IPS-18a (cell line): Measurements from ENCODE around the gene PRPF8.

Source experiments
- H3K27ac ChIP-seq: one replicate; pipeline ENCODE4 v1.5.1; 2013; ENCODE audit warnings: low read length
- H3K27me3 ChIP-seq: one replicate; pipeline ENCODE4 v1.6.1; 2013; ENCODE audit warnings: mild to moderate bottlenecking, low read length; ENCODE audit not compliant: control insufficient read depth, insufficient read depth
- H3K36me3 ChIP-seq: one replicate; pipeline ENCODE4 v1.6.1; 2013; ENCODE audit warnings: low read depth, low read length; ENCODE audit not compliant: control insufficient read depth
- H3K4me1 ChIP-seq: one replicate; pipeline ENCODE4 v1.6.1; 2013; ENCODE audit warnings: low read depth, low read length; ENCODE audit not compliant: control insufficient read depth
- H3K4me3 ChIP-seq: one replicate; pipeline ENCODE4 v1.5.1; 2013; ENCODE audit warnings: low read length
- H3K9ac ChIP-seq: one replicate; pipeline ENCODE4 v1.6.1; 2013; ENCODE audit warnings: mild to moderate bottlenecking, low read length, moderate library complexity
- H3K9me3 ChIP-seq: one replicate; pipeline ENCODE4 v1.6.1; 2013; ENCODE audit warnings: low read depth, low read length; ENCODE audit not compliant: control insufficient read depth

The PRPF8 gene

DNA sequence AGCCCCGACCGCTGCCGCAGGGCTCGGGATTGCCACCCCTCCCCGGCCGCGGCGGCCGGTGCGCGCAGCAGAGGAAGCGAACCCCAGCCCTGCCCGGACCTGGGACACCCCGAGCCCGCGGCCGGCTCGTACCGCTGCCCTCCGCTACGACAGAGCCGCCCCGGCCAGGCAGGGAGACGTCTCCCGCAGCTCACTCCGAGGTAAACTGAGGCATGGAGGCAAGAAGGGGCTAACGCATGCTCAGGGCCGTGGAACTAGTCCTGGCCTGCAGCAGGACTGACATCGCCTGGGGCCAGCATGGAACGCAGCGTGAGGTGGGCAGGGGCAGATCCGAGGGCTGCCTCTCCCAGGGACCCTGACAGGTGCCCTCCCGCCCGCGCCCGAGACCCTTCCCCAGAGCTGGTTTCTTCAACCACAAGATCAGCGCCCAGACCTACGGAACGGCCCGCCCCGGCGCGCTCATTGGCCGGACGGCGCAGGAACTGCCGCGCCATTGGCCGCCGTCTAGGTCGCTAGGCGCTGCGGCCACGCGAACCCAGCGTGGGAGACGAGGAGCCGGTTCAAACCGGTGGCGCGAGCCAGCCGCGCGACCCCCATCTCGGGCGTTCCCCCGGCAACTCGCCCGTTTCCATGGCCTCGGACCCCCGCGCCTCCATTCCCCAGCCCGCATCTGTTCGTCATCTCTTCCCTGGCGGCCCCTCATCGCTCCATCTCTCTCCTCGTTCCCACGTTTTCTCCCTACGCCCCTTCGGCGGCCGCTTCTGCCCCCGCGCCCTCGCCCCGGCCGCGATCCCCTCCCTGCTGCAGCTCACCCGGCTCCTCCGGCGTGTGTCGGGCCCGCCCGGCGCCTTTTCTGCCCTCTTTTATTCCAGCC, 56.4 kb downstream of the PRPF8 start, which contains the start of gene SLC43A2:
Gene SLC43A2, minus strand, starts transcription at position 853 of the 874 bp plus-strand sequence. CDS start 960 bp downstream, outside the sequence.
- peak within 1 kb of the TSS; percentile 75 for H3K4me3 ChIP-seq
- peaks cover 24% of the 10 kb centered on the region for H3K27me3 ChIP-seq
- H3K36me3 ChIP-seq = no peaks in the 10 kb centered on the region
- no peak within 1 kb of the TSS for H3K27ac ChIP-seq
- peaks cover 10% of the 10 kb centered on the region for H3K4me1 ChIP-seq
- H3K9ac ChIP-seq = peak within 1 kb of the TSS; percentile 86
- no peaks in the 10 kb centered on the region for H3K9me3 ChIP-seq

DNA sequence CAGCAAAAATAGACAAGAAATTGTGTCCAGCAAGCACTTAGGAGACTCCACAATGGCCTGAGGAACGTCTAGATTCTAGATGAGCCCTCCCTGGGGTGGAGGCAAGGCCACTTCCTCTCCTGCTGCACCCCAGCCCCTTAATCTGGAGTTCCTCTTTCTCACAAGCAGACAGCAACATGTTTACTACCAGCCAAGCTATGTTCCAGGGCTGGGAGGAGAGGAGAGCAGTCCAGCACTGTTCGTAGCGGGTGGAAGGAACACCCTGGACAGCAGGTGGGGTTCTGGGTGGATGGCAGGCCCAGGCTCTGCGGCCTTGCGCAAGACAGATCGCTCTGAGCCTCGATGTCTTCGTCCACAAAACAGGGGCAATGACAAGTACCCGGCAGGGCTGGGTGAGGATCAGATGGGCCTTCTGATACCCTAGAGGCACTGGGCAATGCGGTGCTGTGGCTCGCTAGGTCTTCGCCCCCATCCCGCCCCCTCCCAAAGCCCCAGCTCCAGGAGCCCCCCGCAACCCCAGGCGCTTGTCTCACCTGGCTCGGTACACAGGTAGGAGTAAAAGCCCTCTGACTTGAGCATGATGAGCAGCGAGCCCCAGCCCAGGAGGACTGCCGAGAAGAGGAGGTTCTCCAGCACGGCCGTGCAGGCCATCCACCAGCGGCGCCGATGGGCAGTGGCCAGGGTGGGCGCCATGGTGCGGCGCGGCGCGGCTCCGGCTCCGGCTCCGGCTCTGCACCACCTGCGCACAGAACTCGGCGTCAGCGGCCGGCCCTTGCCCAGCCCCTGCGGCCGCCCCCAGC, 57.3 kb downstream of the PRPF8 start:
- H3K27ac ChIP-seq = no peak overlapping the region
- H3K9ac ChIP-seq = peak overlapping the region; percentile 86
- peaks cover 10% of the 10 kb centered on the region for H3K4me1 ChIP-seq
- H3K36me3 ChIP-seq = no peaks in the 10 kb centered on the region
- H3K4me3 ChIP-seq = peak overlapping the region; percentile 75
- H3K9me3 ChIP-seq = no peaks in the 10 kb centered on the region
- peaks cover 24% of the 10 kb centered on the region for H3K27me3 ChIP-seq

DNA sequence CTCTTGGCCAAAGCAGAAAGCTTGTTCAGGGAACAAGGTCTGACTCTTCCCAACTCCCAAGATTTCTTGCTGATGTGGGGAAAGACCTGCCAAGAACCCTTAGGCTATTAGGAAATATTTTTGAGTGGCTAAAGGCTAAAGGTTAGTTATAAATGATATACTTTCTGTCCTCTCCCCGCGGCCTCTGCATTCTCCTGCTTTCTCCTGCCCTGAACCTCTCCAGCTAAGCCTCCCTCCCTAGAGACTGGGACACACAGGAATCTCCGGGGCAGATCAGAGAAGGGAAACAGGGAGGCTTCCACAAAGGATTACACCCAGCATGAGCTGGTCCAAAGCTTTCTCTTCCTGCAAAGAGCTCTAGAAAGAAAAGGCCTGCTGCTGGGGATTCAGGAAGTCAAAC, 58.3 kb downstream of the PRPF8 start:
- H3K4me1 ChIP-seq = peaks cover 10% of the 10 kb centered on the region

DNA sequence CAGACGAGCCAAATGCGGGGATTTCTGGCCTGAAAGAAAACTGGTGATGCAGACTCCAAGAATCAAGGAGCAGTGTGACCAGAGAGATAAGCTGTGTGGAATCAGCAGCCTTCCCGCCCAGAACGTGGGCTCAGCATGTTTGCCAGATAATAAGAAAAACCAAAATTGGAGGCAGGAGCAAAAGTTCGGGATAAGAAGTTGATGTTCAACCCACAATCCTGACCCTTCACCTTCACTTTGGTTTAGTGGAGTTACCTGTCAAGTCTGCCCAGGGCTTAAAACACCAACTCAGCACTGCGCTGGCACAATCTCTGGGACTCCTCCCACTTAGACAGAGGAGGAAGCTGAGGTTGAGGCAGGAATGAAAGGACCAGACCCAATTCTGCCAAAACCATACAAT, 59.1 kb downstream of the PRPF8 start:
- Histone ChIP-seq H3K27ac (no peak overlapping the region), H3K4me3 (no peak overlapping the region), H3K4me1 (peaks cover 10% of the 10 kb centered on the region), H3K36me3 (no peaks in the 10 kb centered on the region), H3K9ac (no peak overlapping the region), H3K9me3 (no peaks in the 10 kb centered on the region), H3K27me3 (peaks cover 20% of the 10 kb centered on the region)

More for the DNA sequence above, 58.3 kb downstream of the PRPF8 start:
- no peaks in the 10 kb centered on the region for H3K9me3 ChIP-seq
- no peak overlapping the region for H3K27ac ChIP-seq
- H3K9ac ChIP-seq = no peak overlapping the region
- H3K4me3 ChIP-seq = no peak overlapping the region
- H3K27me3 ChIP-seq = peaks cover 24% of the 10 kb centered on the region
- no peaks in the 10 kb centered on the region for H3K36me3 ChIP-seq

DNA sequence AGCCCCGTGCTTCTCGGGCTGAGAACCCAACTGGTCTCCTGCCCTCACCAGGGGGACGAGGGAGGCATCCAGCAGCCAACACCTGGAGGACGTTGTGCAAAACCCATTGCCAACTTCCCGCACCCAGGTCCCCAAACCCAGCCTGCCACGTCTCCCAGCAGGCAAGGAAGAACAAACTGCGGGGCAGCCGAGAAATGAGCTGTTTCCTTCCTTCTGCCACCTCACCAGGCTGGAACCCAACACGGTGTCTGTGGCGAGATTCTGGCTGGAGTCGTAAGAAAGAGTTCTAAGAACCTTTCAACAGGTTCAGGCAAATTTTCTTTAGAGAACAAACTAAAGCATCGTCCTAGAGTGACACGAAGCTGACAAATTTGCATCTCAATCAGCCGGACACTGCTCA, 59.6 kb downstream of the PRPF8 start:
- Histone ChIP-seq H3K27ac (no peak overlapping the region), H3K9ac (no peak overlapping the region), H3K4me3 (no peak overlapping the region), H3K27me3 (peaks cover 14% of the 10 kb centered on the region), H3K9me3 (no peaks in the 10 kb centered on the region), H3K4me1 (peaks cover 10% of the 10 kb centered on the region), H3K36me3 (no peaks in the 10 kb centered on the region)

DNA sequence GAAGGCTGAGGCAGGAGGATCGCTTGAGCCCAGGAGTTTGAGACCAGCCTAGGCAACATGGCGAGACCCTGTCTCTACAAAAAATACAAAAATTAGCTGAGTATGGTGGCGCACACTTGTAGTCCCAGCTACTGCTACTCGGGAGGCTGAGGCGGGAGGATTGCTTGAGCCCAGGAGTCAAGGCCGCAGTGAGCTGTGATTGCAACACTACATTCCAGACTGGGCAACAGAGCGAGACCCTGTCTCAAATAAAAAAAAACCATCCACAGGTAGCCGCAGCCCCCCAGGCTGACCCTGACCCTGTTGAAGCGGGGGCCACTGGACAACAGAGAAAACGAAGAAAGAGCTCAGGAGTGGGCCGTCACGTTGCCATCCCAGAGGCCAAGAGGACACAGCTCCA, 60.0 kb downstream of the PRPF8 start:
- peaks cover 10% of the 10 kb centered on the region for H3K27me3 ChIP-seq
- no peak overlapping the region for H3K27ac ChIP-seq
- H3K4me1 ChIP-seq = peaks cover 10% of the 10 kb centered on the region
- no peak overlapping the region for H3K4me3 ChIP-seq
- H3K9me3 ChIP-seq = no peaks in the 10 kb centered on the region
- H3K36me3 ChIP-seq = no peaks in the 10 kb centered on the region
- H3K9ac ChIP-seq = no peak overlapping the region

DNA sequence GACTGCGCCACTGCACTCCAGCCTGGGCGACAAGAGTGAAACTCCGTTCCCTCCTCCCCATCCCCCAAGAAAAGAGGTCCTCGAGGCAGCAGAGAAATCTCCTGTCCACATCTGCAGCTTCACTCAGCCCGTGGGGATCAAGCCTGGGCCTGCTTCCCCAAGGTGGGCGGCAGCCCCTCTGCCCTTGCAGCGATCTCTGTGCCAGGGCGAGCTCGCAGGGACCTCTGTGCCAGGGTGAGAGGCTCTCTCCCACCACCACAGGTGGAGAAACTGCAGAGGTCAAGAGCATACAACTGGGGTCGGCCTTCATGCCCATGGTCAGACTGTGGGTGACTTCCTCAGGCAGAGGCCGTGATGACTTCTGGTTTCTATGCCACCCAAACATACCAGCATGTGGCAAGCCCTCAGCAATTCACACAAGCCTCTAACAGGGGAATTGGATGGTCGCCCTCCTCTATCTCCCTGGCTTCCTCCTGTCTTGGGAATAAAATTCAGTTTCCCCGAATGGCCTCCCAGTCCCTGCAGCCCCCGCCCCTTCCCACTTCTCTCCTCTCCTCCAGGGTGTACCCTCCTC, 61.5 kb downstream of the PRPF8 start:
- no peaks in the 10 kb centered on the region for H3K36me3 ChIP-seq
- no peak overlapping the region for H3K9ac ChIP-seq
- H3K9me3 ChIP-seq = no peaks in the 10 kb centered on the region
- H3K27me3 ChIP-seq = peaks cover 7% of the 10 kb centered on the region
- no peak overlapping the region for H3K27ac ChIP-seq
- peaks cover 10% of the 10 kb centered on the region for H3K4me1 ChIP-seq
- H3K4me3 ChIP-seq = no peak overlapping the region

DNA sequence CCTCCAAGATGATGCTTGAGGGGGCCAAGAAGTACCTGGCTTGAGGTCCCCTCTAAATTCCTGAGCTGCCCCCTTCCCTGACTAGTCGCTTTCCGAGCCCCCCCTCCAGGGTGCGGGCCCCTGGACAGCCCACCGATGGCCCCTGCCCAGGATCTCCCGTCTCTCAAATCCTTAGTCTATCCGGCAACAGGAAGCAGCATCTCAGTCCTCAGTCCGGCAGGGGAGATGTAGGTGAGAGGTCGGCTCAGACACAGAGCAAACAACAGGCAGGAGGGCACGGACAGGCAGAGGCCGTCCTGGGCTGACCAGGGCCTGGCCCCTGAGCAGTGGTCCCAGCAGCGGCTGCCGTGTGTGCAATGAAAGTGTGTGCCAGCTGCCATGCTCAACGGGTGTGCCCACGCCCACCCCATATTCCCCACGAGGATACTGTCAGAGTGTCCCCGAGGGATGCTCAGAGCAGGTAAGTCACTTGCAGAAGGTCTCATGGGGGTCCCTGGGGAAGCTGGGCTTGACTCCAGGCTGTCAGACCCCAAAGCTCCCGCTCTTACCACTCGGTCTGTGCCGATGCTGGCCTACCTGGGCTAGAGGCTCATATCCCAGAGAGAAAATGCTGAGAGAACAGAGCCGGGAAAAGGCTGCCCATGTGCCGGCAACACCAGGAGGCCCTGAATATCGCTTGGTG, 63.3 kb downstream of the PRPF8 start:
- no peaks in the 10 kb centered on the region for H3K36me3 ChIP-seq
- no peak overlapping the region for H3K9ac ChIP-seq
- H3K4me1 ChIP-seq = peaks cover 2% of the 10 kb centered on the region
- no peak overlapping the region for H3K27ac ChIP-seq
- no peak overlapping the region for H3K4me3 ChIP-seq
- H3K27me3 ChIP-seq = no peaks in the 10 kb centered on the region
- no peaks in the 10 kb centered on the region for H3K9me3 ChIP-seq

DNA sequence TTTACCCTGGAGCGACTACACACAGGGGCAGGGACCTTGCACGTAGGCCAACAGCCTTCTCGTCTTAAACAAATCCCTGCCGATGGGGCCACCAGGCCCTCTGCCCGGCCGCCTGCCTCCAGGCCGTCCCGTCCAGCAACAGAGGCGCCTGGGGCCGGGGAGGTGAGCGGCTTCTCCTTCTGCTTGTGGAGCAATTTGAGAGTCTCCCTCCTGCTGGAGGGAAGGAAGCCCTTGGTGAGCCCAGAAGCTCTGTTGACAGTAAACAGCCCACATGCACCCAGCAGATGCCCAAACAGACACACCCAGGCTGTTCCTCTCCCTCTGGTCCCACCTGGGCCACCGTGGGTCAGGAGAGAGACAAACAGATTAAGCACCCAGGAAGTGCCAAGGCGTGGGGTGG, 64.2 kb downstream of the PRPF8 start:
- H3K27ac ChIP-seq = no peak overlapping the region

DNA sequence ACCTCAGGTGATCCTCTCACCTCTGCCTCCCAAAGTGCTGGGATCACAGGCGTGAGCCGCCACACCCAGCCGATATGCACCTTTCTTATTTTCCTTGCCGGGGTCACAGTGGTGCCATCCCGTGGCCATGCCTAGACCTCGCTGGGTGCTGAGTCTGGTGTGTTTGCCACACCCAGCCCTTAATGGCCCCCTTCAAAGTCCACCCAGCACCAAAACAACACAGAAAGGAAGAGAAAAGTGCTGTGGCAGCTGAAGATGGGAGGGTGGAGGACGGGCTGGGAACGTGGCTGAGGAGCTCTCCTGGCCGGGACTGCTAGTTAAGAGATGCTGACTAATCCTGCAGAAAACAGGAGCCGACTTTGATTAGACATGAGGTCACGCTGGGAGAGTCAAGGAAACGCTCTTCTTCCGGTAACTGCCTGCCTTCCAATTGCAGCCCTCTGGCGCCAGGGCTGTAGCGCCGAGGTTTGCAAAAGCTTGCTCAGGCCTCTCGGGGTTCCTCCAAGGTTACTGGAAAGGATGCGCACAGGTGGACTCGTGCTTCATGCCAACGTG, 67.0 kb downstream of the PRPF8 start:
- Histone ChIP-seq H3K27me3 (no peaks in the 10 kb centered on the region), H3K4me3 (no peak overlapping the region), H3K27ac (no peak overlapping the region), H3K9ac (no peak overlapping the region), H3K9me3 (no peaks in the 10 kb centered on the region), H3K4me1 (no peaks in the 10 kb centered on the region), H3K36me3 (no peaks in the 10 kb centered on the region)

More for the DNA sequence above, 64.2 kb downstream of the PRPF8 start:
- H3K4me1 ChIP-seq = peaks cover 1% of the 10 kb centered on the region
- no peaks in the 10 kb centered on the region for H3K9me3 ChIP-seq
- H3K36me3 ChIP-seq = no peaks in the 10 kb centered on the region
- H3K4me3 ChIP-seq = no peak overlapping the region
- no peaks in the 10 kb centered on the region for H3K27me3 ChIP-seq
- H3K9ac ChIP-seq = no peak overlapping the region

DNA sequence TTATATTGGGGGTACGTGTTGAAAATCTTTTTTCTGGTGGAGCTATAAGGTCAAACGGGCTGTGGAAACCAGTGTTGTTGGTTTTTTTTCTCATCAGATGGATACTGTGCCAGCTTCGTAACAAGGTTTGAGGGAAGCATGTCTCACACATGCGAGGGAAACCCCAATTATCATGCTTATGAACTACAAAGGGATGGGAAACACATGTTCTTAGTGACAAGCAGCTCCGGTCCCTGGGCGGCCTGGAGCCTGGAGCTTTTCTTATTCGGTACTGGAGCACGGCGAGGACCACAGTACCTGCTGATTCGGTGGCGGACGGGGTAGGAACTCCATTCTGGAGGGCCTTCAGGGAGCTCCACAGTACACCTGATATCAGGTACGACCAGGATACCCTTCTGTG, 68.6 kb downstream of the PRPF8 start:
- no peaks in the 10 kb centered on the region for H3K9me3 ChIP-seq
- no peak overlapping the region for H3K4me3 ChIP-seq
- H3K9ac ChIP-seq = no peak overlapping the region
- no peaks in the 10 kb centered on the region for H3K4me1 ChIP-seq
- no peaks in the 10 kb centered on the region for H3K36me3 ChIP-seq
- H3K27ac ChIP-seq = no peak overlapping the region
- H3K27me3 ChIP-seq = no peaks in the 10 kb centered on the region
